Measurements from ENCODE around the gene RBM12. TPM values are rescaled to one million over a fixed set of nuclear protein-coding genes. Genes with fewer than 3 reads are reported as not detected.
"Not testable (repeated sequence)": the region's sequence is repeated elsewhere in the genome, so short reads cannot be mapped to it uniquely, and the experiment has no call there.

Gene RBM12
- total and polyA plus RNA-seq, 4 donors, result 9.5 to 75.0 (median 39.4) TPM

- TF ChIP-seq, protein P1, sequence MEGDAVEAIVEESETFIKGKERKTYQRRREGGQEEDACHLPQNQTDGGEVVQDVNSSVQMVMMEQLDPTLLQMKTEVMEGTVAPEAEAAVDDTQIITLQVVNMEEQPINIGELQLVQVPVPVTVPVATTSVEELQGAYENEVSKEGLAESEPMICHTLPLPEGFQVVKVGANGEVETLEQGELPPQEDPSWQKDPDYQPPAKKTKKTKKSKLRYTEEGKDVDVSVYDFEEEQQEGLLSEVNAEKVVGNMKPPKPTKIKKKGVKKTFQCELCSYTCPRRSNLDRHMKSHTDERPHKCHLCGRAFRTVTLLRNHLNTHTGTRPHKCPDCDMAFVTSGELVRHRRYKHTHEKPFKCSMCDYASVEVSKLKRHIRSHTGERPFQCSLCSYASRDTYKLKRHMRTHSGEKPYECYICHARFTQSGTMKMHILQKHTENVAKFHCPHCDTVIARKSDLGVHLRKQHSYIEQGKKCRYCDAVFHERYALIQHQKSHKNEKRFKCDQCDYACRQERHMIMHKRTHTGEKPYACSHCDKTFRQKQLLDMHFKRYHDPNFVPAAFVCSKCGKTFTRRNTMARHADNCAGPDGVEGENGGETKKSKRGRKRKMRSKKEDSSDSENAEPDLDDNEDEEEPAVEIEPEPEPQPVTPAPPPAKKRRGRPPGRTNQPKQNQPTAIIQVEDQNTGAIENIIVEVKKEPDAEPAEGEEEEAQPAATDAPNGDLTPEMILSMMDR (IDR thresholded peaks at IDR 0.05; ENCODE audit: control extremely low read depth, extremely low read depth), result no peak
- Histone ChIP-seq H3K27ac (ENCODE audit: low read depth in 1 of 2, low read length in 1 of 2) (no peak overlapping the region), H3K9me3 (ENCODE audit: control insufficient read depth in 4 of 4, insufficient read depth in 3 of 4, low read length in 3 of 4) (peaks cover 0 to 1% (median 0%) of the 10 kb centered on the region in 4 donors), H3K27me3 (ENCODE audit: control insufficient read depth in 3 of 3, insufficient read depth in 3 of 3, low read length in 2 of 3) (no peaks in the 10 kb centered on the region), H3K36me3 (ENCODE audit: control insufficient read depth in 4 of 4, insufficient read depth in 4 of 4, low read length in 4 of 4) (peaks cover 27 to 75% (median 44%) of the 10 kb centered on the region in 4 donors), H3K4me1 (ENCODE audit: control insufficient read depth in 5 of 5, insufficient read depth in 5 of 5, low read length in 5 of 5) (peaks cover 0 to 4% (median 0%) of the 10 kb centered on the region in 5 donors), H3K4me3 (no peak overlapping the region), H3K9ac (ENCODE audit: insufficient read depth in 1 of 2, low read length in 2 of 2) (no peak overlapping the region)
- WGBS, 2 donors, result 86 to 91% methylated on average over 1 of the region's 1 CpG
- DNase-seq (no peak), ATAC-seq (ENCODE audit: insufficient read depth, low FRiP score) (no peak)
These were observed 44.6 kb upstream of the RBM12 start for GRCh38 chr20:35709259-35709658.

DNA sequence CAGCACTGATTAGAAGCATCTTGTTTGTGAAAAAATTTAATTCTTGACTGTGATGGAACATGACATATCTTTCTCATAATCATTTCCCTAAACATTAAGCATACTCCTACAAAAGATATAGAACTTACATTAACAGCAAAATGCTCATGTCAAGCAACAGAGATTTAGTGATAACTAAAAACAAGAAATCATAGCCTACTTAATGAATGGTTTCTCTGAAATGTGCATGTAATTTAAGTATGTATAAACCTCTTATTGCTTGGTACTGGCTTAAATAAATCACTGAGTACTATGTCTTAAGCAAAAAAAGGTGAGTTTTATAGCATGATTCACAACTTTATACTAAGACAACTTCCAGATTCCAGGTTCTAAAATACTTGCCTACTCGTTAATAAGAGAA, 43.8 kb upstream of the RBM12 start:
- Histone ChIP-seq H3K9me3 (ENCODE audit: control insufficient read depth in 4 of 4, insufficient read depth in 3 of 4, low read length in 3 of 4) (no peaks in the 10 kb centered on the region), H3K27ac (ENCODE audit: low read depth in 1 of 2, low read length in 1 of 2) (no peak overlapping the region), H3K27me3 (ENCODE audit: control insufficient read depth in 3 of 3, insufficient read depth in 3 of 3, low read length in 2 of 3) (no peaks in the 10 kb centered on the region), H3K4me1 (ENCODE audit: control insufficient read depth in 5 of 5, insufficient read depth in 5 of 5, low read length in 5 of 5) (peaks cover 0 to 4% (median 0%) of the 10 kb centered on the region in 5 donors), H3K36me3 (ENCODE audit: control insufficient read depth in 4 of 4, insufficient read depth in 4 of 4, low read length in 4 of 4) (peaks cover 24 to 75% (median 43%) of the 10 kb centered on the region in 4 donors), H3K4me3 (no peak overlapping the region), H3K9ac (ENCODE audit: insufficient read depth in 1 of 2, low read length in 2 of 2) (no peak overlapping the region)
- DNase-seq, result no peak
- WGBS, 2 donors, result 52 to 68% methylated on average over 1 of the region's 1 CpG
- TF ChIP-seq, protein P1 (IDR thresholded peaks at IDR 0.05; ENCODE audit: control extremely low read depth, extremely low read depth), result no peak
- no peak for ATAC-seq (ENCODE audit: insufficient read depth, low FRiP score)

- 94 to 97% methylated on average over 16 to 17 of the region's 17 CpGs for WGBS, 2 donors
- not testable (repeated sequence) for H3K27me3 ChIP-seq (ENCODE audit: control insufficient read depth in 3 of 3, insufficient read depth in 3 of 3, low read length in 2 of 3); H3K4me1 ChIP-seq (ENCODE audit: control insufficient read depth in 5 of 5, insufficient read depth in 5 of 5, low read length in 5 of 5); DNase-seq; H3K9ac ChIP-seq (ENCODE audit: insufficient read depth in 1 of 2, low read length in 2 of 2); ATAC-seq (ENCODE audit: insufficient read depth, low FRiP score); H3K9me3 ChIP-seq (ENCODE audit: control insufficient read depth in 4 of 4, insufficient read depth in 3 of 4, low read length in 3 of 4); H3K27ac ChIP-seq (ENCODE audit: low read depth in 1 of 2, low read length in 1 of 2); H3K4me3 ChIP-seq
- peaks cover 18 to 69% (median 35%) of the 10 kb centered on the region in 4 donors for H3K36me3 ChIP-seq (ENCODE audit: control insufficient read depth in 4 of 4, insufficient read depth in 4 of 4, low read length in 4 of 4)
These were observed 42.2 kb upstream of the RBM12 start for GRCh38 chr20:35706591-35707529.

GRCh38 chr20:35705894-35706293, 41.2 kb upstream of the RBM12 start:
- H3K27ac ChIP-seq (ENCODE audit: low read depth in 1 of 2, low read length in 1 of 2); ATAC-seq (ENCODE audit: insufficient read depth, low FRiP score); H3K27me3 ChIP-seq (ENCODE audit: control insufficient read depth in 3 of 3, insufficient read depth in 3 of 3, low read length in 2 of 3); H3K9me3 ChIP-seq (ENCODE audit: control insufficient read depth in 4 of 4, insufficient read depth in 3 of 4, low read length in 3 of 4); H3K4me3 ChIP-seq; H3K4me1 ChIP-seq (ENCODE audit: control insufficient read depth in 5 of 5, insufficient read depth in 5 of 5, low read length in 5 of 5); H3K9ac ChIP-seq (ENCODE audit: insufficient read depth in 1 of 2, low read length in 2 of 2); DNase-seq: not testable (repeated sequence)
- H3K36me3 ChIP-seq (ENCODE audit: control insufficient read depth in 4 of 4, insufficient read depth in 4 of 4, low read length in 4 of 4), result peaks cover 16 to 65% (median 34%) of the 10 kb centered on the region in 4 donors
- WGBS, 2 donors, result 89 to 91% methylated on average over 11 of the region's 11 CpGs

All from lung (tissue), 12 donors.